Measurements from ENCODE around the gene AMZ2.
A peak's percentile ranks its signal among the peaks of the same experiment; 100 is the strongest.

GRCh38 chr17:68200689-68201417 is 47.0 kb upstream of the AMZ2 start:
- TF ChIP-seq CTCF (IDR thresholded peaks at IDR 0.05) (peak; percentile 83 to 96 (median 93)), POLR2A (IDR thresholded peaks at IDR 0.05) (no peak), EP300 (IDR thresholded peaks at IDR 0.05; ENCODE audit: low read depth) (no peak), POLR2AphosphoS5 (IDR thresholded peaks at IDR 0.05) (no peak)

Data from transverse colon (tissue), 4 donors.